ENCODE data around the gene FXYD7. TPM values are rescaled to one million over a fixed set of nuclear protein-coding genes. Genes with fewer than 3 reads are reported as not detected.
"Not testable (repeated sequence)": the region's sequence is repeated elsewhere in the genome, so short reads cannot be mapped to it uniquely, and the experiment has no call there.

The FXYD7 gene
- total and polyA plus RNA-seq, 12 donors = 0.10 to 0.37 (median 0.29) TPM; not detected in 8

DNA sequence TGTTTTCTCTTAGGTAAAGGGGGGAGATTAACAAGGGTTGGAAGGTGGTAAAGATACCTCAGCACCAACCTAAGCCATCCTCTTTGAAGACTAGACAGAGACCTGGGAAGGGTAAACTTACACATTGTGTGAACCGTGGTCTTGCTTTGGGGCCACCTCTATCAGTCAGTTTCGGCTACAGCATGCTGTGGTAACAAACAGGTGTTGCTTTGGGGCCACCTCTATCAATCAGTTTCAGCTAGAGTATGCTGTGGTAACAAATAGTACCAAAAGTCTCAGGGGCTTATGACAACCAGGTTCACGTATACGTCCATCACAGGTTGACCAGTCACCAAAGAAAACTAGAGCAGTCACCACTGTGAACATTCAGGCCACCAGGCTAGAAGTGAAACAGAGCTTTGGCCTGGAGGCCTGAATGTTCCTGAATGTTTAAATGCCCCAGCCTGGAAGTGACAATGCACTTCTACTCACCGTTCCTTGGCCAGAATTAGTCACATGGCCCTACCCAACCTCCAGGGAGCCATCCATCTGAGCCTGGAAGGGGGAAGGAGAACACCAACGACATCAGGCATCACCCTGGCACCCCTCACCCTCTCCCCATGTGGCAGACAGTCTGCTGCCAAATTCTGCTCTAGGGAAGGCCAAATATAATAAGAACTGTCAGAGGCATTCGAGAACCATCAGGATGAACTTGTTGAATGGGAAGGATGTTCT lies 3.8 kb downstream of the FXYD7 start:
- no peak overlapping the region for H3K27ac ChIP-seq
- no peak for ATAC-seq

DNA sequence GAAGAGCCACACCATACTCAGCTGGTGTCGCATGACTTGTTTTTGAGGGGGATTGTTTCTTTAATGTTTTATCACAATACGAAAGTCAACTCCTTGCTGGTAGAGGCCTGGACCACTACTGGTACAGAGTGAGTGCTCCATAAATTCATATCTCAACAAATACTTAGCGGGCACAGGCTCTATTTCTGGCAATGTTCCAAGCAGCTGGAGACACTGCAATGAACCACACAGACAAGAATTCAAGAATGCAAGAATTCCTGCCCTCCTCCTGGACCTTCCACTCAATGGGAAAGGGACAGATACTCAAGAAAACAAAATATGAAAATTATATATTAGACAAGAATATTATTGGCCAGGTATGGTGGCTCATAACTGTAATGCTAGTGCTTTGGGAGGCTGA lies 6.4 kb downstream of the FXYD7 start:
- intact Hi-C loops (cut with DNase I) = no loop called here

More for the DNA sequence above, 3.8 kb downstream of the FXYD7 start:
- no peaks in the 10 kb centered on the region for H3K9me3 ChIP-seq
- H3K4me1 ChIP-seq = peaks cover 0 to 29% (median 18%) of the 10 kb centered on the region in 9 donors
- H3K27me3 ChIP-seq = peaks cover 0 to 33% (median 4%) of the 10 kb centered on the region in 7 donors
- no peak overlapping the region for H3K4me3 ChIP-seq
- TF ChIP-seq, protein P1, sequence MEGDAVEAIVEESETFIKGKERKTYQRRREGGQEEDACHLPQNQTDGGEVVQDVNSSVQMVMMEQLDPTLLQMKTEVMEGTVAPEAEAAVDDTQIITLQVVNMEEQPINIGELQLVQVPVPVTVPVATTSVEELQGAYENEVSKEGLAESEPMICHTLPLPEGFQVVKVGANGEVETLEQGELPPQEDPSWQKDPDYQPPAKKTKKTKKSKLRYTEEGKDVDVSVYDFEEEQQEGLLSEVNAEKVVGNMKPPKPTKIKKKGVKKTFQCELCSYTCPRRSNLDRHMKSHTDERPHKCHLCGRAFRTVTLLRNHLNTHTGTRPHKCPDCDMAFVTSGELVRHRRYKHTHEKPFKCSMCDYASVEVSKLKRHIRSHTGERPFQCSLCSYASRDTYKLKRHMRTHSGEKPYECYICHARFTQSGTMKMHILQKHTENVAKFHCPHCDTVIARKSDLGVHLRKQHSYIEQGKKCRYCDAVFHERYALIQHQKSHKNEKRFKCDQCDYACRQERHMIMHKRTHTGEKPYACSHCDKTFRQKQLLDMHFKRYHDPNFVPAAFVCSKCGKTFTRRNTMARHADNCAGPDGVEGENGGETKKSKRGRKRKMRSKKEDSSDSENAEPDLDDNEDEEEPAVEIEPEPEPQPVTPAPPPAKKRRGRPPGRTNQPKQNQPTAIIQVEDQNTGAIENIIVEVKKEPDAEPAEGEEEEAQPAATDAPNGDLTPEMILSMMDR (IDR thresholded peaks at IDR 0.05) = no peak
- intact Hi-C loops (cut with DNase I) = no loop called here
- WGBS, 2 donors = 72 to 77% methylated on average over 7 of the region's 7 CpGs
- DNase-seq = no peak
- no peaks in the 10 kb centered on the region for H3K36me3 ChIP-seq

DNA sequence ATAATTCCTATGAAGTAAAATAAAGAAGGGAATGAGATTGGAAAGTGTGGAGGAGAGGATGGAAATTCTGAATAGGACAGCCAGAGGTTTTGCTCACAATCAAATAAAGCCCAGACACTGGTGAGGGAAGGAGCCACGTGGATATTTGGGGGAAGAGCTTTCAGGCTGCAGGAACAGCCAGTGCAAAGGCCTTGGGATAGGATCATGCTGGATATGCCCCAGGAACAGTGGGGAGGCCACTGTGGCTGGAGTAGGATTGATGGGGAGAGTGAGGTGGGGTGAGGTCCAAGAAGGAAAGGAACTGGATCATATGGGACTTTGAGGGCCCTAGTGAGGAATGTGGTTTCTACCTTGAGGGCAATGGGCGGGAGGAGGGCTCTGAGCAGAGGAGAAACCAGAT lies 7.4 kb downstream of the FXYD7 start:
- no peak overlapping the region for H3K4me3 ChIP-seq
- peaks cover 0 to 27% (median 11%) of the 10 kb centered on the region in 7 donors for H3K27me3 ChIP-seq
- H3K9me3 ChIP-seq = no peaks in the 10 kb centered on the region
- peaks cover 0 to 28% (median 18%) of the 10 kb centered on the region in 9 donors for H3K4me1 ChIP-seq
- DNase-seq = no peak
- 76 to 79% methylated on average over 2 of the region's 2 CpGs for WGBS, 2 donors
- no peak for ATAC-seq
- TF ChIP-seq, protein P1 (IDR thresholded peaks at IDR 0.05) = no peak
- intact Hi-C loops (cut with DNase I) = loop anchor here in 2 of 10 donors (5.0 to 10.0 kb wide), 2 partner anchors 97 to 104 kb away; partner anchors contain the start of gene LSR (in 1 of the 2)
- no peak overlapping the region for H3K27ac ChIP-seq
- no peaks in the 10 kb centered on the region for H3K36me3 ChIP-seq

More for the DNA sequence above, 6.4 kb downstream of the FXYD7 start:
- TF ChIP-seq, protein P1 (IDR thresholded peaks at IDR 0.05) = no peak
- no peak overlapping the region for H3K4me3 ChIP-seq
- ATAC-seq (no peak), DNase-seq (no peak)
- no peak overlapping the region for H3K27ac ChIP-seq
- peaks cover 0 to 18% (median 13%) of the 10 kb centered on the region in 7 donors for H3K27me3 ChIP-seq
- H3K9me3 ChIP-seq = no peaks in the 10 kb centered on the region
- 86 to 87% methylated on average over 3 of the region's 3 CpGs for WGBS, 2 donors
- H3K36me3 ChIP-seq = no peaks in the 10 kb centered on the region
- peaks cover 0 to 25% (median 15%) of the 10 kb centered on the region in 9 donors for H3K4me1 ChIP-seq

DNA sequence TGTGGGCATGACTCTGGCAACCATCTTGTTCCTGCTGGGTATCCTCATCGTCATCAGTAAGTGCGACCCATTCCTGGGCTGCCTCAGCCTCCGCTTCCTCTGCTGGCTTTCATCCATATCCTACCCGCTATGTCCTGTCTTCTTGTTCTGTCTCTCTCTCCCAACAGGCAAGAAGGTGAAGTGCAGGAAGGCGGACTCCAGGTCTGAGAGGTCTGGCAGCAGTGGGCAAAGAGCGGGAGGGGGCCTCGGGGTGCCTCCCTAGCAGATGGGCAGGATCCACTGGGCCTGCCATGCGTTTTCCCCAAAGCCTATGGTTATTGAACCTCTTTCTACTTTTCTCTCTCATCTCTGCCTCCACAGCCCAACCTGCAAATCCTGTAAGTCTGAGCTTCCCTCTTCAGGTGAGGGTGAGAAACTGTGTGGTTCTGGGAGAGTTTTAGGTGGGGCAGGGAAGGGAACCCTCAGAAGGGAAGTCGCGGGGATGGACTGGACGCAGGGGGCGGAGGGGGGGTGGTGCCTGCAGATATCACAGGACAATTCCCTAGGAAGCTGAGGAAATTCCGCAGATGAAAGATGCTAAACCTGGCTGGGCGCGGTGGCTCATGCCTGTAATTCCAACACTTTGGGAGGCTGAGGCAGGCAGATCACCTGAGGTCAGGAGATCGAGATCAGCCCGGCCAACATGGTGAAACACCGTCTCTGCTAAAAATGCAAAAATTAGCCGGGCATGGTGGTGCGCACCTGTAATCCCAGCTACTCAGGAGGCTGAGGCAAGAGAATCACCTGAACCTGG lies 8.4 kb downstream of the FXYD7 start:
- DNase-seq (no peak), ATAC-seq (no peak)
- H3K4me3 ChIP-seq = no peak overlapping the region
- peaks cover 0 to 38% (median 24%) of the 10 kb centered on the region in 9 donors for H3K4me1 ChIP-seq
- H3K9me3 ChIP-seq = no peaks in the 10 kb centered on the region
- H3K36me3 ChIP-seq = no peaks in the 10 kb centered on the region
- peaks cover 0 to 31% (median 17%) of the 10 kb centered on the region in 7 donors for H3K27me3 ChIP-seq
- WGBS, 2 donors = 81% methylated on average over 20 of the region's 20 CpGs
- H3K27ac ChIP-seq = no peak overlapping the region
- intact Hi-C loops (cut with DNase I) = loop anchor here in 2 of 10 donors (5.0 to 10.0 kb wide), 2 partner anchors 96 to 103 kb away; partner anchors contain the start of gene LSR (in 1 of the 2)
- TF ChIP-seq, protein P1 (IDR thresholded peaks at IDR 0.05) = no peak

DNA sequence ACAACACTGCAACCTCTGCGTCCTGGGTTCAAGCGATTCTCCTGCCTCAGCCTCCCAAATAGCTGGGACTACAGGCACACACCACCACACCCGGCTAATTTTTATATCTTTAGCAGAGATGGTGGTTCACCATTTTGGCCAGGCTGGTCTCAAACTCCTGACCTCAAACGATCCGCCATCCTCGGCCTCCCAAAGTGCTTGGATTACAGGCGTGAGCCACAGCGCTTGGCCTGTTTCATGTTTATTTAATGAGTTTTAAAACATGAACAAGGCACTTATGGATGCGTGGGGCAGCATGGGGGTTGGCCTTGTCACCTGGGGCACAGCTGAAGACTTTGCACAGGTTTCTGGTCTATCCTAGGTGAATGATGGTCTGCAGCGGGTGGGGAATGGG lies 10.1 kb downstream of the FXYD7 start:
- H3K4me3 ChIP-seq, ATAC-seq, H3K9me3 ChIP-seq, DNase-seq, H3K27ac ChIP-seq: not testable (repeated sequence)
- intact Hi-C loops (cut with DNase I) = loop anchor here in 2 of 10 donors (5.0 to 10.0 kb wide), 2 partner anchors 94 to 102 kb away; partner anchors contain the start of gene LSR (in 1 of the 2)
- 70 to 74% methylated on average over 10 of the region's 10 CpGs for WGBS, 2 donors
- peaks cover 0 to 38% (median 24%) of the 10 kb centered on the region in 9 donors for H3K4me1 ChIP-seq
- H3K27me3 ChIP-seq = peaks cover 0 to 31% (median 17%) of the 10 kb centered on the region in 7 donors
- H3K36me3 ChIP-seq = peaks cover 0 to 15% (median 0%) of the 10 kb centered on the region in 9 donors
